Regular cardiac myocyte (primary cell): ENCODE data around the gene TEX13A. TPM values are rescaled to one million over a fixed set of nuclear protein-coding genes. Genes with fewer than 3 reads are reported as not detected.

Experiments
- total RNA-seq: library from RNA; depleted of rRNA; stranded (reverse); fragments of >200 nt; gene quantifications from 2 replicates; pipeline ENCODE4 v1.2.3, GENCODE V29; 2014

The TEX13A gene, protein sequence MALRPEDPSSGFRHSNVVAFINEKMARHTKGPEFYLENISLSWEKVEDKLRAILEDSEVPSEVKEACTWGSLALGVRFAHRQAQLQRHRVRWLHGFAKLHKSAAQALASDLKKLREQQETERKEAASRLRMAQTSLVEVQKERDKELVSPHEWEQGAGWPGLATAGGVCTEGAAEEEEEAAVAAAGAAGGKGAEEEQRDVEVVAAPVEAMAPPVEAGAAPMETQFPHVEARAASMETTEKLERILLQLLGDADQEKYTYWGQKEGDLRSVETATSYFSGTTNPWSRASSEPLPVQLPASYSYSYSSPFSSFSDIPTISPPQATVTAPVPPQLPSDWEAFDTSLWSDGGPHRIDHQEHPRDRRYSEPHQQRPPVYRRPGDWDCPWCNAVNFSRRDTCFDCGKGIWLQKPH
- total RNA-seq, result not detected in 2 replicates

GRCh38 chrX:105220636-105221035 lies at the start of gene TEX13A:
TSS of gene TEX13A (minus strand) at chrX:105220694. CDS start at chrX:105220397, 297 bp downstream.

